HG03097 (cell line): ENCODE data around the gene LCN10.

Experiments used
- ATAC-seq: cut with Tn5 transposase; IDR thresholded peaks from one replicate; pipeline ENCODE4 v1.9.1; 2021; ENCODE audit not compliant: unreplicated experiment, low FRiP score

The LCN10 gene

DNA sequence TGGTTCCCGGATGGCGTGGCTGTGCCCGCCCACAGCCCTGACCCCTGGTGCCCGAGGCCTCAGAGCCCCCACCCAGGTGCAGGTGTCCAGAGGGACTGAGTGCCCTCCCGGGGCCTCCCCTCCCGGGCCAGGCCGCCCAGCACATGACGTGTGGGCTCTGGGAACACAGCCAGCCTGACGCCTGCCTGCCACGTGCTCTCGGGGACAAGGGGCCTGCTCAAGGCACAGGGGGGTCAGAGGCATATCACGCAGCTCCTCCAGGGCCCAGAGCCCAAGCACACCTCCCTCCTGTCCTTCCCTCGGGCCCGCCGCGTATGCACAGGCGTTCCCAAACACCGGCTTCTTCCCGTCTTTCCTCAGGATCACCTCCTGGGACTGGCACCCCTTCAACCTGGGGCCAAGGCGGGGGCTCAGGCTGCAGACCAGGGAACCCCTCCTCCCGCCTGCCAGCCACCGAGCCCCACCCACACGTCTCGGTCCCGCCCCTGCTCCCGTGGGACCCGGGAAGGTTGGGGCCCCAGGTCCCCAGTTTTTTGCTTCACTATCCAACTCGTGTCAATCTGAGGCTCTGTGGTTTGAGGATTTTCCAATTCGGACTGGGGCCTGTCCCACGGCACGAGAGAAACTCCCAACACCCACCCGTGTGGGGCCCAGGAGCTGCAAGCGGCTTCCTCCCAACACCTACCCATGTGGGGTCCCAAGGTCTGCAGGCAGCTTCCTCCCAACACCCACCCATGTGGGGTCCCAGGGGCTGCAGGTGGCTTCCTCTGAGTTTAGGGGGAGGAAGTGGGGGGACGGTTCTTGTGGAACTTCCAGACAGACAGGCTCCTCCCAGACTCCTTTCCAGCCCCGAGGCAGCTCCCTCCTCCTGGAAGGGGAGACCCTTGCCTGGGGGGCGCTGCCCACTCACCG, 1.5 kb downstream of the LCN10 start:
- no peak for ATAC-seq

DNA sequence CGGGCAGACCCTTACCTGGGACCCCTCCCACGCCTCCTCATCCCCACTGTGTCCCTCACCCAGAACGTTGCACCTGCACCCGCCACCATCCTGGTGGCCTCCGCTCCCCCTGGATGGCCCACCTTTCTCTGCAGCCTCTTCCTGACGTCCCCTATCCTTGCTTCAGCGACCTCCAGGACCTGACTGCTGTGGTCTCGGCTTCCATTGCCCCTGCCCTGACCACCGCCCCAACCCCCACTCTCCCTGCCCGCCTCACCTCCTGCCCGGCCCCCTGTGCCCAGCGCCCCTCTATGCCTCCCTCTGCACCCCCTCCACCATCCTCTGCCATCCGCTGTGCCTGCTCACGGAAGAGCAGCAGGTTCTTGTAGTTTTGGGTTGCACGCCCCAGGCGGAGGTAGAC, 2.2 kb downstream of the LCN10 start:
- no peak for ATAC-seq

DNA sequence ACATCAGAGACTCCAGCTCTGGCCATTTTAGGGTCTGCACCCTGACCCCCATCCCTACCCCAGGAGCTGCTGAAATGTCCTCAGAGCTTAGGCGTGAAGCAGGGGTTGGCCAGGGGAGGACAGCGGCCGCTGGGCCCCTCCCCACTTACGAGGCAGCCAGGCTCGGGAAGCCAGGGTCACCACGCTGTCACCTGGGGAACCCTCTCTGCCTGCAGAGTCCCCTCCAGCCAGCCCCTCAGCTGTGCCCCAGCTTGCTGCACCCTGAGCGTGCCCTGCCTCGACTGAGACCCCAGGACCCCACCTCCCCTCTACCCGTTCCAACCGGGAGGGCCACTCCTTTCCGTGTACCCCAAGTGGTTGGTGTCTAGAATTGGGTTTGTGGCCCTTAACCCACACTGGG, 2.7 kb downstream of the LCN10 start:
- no peak for ATAC-seq

DNA sequence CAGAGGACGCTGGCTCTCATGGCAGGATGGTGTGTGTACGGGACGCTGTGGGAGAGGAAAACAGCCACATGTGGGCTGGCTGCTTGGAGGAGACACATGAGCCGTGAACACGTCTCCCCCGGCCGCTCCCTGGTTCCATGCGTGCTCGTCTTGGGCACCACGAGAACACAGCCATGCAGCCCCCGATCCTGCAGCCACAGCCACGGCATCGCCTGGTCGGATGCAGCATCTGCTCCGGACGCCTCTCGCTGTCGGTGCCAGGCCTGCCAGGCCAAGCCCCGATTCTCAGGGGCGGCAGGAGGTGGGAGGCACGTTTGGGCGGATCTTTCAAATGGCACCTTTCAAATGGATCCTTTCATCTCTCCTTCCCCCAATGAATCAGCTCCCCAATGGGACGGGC, 3.2 kb downstream of the LCN10 start:
- ATAC-seq = no peak

DNA sequence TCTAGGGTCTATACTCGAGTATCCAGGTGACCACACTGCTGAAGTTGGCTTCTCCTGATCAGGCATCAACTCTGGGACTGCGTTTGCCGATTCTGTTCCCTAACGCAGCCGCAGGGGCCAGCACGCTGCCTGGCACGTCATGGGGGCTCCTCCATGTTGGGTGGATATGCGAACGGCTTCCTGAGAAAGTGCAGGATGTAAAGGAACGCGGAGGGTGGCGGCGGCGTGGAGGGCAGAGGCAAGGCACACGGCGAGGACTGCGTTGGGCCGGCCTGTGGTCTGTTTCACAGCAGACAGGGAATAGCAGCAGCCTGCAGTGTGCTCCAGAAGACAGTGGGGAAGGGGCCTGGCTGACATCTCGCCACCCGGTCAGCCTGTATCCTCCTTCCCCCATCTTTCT, 3.8 kb downstream of the LCN10 start:
- ATAC-seq = no peak

DNA sequence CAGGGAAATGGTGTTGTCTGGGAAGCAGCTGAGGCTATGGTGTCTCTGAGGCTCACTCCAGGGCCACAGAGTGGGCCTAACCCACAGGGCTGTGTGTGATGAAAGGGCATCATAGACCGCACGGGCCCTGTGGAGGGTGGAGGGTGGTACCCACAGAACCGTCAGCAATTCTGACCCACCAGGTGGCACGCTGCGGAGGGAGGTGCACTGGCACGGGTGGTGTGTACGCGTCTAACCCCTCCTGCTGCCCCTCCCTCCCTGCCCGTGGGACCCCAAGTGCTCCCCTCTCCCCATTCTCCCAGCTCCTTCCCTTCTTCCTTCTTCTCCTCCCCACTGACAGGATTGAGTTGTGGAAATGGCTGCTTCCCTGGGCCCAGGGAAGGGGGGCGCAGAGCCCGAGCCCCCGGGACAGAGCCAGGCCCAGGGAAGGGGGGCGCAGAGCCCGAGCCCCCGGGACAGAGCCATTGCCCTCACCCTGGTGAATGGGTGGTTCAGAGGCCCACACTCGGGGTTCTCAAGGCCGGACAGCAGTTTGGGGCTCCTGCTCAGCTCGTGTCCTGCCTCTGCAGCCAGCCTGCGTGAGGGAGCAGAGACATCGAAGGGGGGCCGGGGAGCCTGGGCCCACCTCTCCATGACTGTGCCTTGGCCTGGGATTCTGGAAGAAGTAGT, 6.8 kb downstream of the LCN10 start:
- no peak for ATAC-seq

DNA sequence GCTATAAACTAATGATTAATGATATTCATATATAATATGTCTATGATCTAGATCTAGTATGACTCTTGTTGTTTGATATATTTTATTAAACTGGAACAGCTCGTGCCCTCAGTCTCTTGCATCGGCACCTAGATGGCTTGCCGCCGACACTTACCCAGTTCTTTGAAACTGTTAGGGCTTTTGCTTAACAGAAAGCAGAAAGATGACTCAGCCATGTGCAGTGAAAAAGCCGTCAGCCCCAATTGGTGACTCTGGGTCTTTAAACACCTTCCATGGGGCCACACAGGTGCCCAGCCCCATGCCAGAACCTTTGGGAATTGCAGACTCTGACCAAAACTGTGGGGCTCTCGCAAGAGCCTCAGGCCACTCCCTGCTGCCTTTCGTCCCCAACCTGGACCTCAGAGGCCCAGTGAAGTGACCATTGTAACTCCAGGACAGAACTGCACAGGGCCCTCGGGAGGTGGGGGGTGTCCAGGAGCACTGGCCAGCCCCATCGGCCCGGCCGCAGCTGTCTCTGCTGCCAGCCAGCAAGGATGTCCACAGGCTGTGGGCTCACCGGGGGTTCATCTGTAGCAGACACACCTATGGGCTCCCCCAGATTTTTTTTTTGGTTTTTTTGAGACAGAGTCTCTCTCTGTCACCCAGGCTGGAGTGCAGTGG, 7.8 kb downstream of the LCN10 start:
- ATAC-seq = no peak

DNA sequence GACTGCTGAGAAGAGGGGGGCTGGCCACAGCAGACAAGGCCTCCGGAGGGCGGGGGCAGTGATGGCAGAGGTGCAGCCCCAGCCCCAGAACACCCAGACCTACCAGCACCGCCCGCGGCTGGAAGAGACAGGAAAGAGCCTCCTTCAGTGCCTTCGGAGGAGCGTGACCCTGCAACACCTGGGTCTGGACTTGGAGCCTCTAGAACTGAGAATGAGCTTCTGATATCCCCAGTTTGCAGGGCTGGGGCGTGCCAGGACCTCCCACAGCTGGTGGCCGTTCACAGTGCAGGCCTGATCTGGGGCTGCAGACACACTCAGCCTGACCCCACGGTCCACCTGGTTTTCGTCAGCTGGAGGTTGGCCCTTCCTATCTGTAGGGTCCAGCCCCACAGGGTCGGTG, 9.1 kb downstream of the LCN10 start:
- ATAC-seq = no peak

DNA sequence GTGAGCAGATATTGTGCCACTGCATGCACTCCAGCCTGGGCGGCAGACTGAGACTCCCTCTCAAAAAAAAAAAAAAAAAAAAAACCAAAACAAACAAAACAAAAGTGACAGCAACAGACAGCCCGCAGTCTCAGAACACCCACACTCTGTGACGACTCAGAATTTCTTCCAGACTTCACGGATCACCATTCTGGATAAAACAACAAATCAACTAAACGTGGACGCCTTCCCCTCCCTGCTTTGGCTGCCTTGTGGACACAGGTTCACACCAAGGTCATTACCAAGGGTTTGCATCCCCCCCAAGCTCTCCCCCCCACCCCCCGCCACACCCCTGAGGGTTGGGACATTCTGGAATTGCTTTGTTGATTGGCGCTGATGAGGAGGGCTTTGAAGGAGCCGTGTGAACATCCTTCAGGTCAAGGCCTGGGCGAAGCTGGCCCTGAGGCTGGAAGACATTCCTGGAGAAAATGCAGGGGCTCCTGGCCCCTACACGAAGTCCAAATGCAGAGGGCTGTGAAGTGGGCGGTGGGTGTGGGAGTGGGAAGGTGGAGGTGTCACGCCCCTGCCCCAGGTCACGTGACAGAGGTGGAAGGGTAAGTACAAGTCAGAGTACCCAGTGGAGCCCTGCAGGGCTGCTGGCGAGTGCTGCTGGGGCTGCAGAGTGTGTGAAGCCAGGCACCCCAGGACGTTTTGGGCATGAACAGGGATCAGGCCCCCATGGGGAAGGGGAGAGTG, 10.1 kb downstream of the LCN10 start:
- ATAC-seq = no peak

DNA sequence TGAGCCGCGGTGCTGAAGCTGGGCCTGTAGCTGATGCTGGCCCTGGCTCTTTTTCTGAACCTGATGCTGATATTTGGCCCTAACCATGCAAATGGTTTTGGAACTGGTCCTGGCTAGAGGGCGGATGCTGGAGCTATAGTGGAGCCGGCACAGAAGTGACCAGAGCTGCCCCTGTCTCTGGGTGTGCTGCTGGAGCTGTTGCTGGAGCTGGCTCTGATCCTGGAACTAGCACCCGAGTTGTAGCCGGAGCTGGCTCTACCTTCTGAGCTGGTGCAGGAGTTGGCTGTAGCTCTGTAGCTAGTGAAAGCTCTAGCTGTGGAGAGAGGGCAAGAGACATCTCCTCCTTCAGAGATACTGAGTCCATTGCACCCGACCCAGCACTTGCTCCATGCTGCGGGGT, 12.8 kb downstream of the LCN10 start:
- no peak for ATAC-seq

DNA sequence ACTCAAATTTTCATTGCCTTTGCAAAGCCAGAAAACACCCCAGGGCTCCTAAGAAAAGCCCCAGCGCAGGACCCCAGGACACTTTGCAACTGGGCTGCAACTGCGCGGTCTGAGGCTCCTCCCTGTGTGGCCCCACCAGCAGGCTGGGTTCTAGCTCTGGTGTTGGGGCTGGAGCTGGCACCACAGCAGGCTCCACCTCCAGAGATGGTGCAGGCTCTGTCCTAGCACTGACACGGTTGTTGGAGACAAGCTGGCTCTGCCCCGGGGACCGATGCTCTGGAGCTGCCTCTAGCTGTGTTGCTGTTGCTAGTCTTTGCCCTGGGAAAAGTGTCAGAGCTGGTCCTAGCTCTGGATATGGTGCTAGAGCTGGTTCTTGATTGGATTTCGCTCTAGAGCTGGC, 13.6 kb downstream of the LCN10 start:
- ATAC-seq = no peak

DNA sequence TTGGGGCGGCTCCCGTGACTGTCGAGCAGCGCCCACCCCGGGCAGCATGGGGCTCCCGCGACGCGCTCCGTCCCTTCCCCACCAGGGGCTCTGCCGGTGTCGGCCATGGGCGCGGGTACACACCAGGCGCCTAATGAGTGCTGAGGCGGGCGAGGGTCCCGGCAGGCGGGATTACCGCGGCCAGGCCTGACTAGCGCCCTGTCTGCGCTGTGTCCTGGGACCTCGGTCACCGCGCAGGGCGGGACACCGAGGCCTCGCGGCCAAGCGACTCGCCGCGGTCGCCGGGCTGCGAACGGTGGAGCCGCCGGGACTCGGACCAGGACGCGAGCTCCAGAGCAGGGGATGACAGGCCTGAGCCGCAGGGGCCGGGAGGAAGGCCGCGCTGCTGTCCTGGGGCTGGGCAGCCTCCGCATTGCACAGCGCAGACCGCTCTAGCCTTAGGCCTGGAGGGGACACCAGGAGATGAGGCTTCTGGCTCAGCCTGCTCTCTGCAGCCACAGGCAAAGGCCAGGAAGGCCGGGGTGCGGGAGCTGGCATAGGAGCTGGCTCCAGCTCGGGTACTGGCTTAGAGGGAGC, 14.1 kb downstream of the LCN10 start:
- ATAC-seq = peak; percentile 23

DNA sequence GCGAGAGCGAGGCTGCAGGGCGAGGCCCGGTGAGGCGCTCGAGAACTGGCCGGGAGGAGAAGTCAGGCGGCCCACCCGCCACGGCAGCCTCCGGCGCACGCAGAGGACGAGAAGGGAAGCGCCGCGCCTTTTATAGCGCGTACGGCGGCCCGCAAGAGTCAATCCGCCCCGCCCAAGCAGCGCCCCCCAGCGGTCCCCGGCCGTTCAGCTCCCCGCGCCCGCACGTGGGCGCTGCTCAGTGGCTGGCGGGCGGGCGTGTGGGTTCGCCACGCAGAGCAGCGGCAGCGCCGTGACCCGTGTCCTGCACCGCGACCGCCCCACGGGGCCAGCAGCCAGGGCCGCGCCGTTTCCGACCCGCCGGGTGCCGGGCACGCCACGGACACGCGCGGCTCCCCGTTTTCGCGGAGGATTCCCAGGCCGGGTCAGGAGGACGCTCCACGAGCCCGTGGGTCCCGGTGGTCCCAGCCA, 14.6 kb downstream of the LCN10 start:
- ATAC-seq = peak; percentile 69

DNA sequence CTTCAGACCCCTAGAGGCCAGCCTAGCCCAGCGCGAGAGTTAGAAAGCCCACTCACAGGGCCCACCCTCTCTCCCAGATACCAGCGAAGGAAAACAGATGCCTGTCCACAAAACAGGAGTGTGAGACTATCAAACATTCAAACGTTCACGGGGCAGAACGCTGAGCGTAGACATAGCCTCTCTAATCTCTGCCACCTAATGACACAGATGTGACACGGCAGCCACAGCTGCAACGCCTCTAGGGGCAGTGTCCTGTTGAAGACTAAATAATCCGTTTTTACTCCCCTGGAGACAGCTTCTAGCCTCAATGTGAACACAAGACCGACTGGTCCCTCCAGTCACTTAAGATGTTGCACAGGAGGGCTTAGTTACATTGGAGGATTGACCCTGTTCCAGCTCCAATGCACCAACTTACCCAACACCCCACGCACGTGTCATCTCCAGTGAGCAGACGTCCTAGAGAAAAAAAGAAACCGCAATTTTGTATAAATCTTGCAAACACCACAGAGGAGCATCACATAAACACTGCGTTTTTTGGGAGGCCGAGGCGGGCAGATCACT, 16.0 kb downstream of the LCN10 start:
- ATAC-seq = no peak

DNA sequence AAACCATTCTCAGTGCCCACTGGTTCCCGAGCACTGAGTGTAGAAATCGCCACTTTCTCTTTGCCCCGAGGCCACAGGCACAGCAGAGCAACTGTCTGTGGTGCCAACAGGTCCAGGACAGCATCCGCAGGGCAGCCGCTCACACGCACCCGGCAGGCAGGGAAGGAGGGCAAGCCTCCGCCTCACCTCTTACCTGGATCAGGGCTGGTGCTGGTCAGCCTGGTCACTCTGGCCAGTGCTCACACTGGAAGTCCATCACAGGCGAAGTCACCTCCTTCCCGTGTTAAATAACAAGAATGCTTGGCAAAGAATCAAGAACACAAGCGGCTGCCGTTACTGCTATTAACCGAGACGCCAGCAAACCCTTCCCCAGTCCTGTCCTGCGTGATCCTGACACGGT, 16.6 kb downstream of the LCN10 start:
- ATAC-seq = no peak

DNA sequence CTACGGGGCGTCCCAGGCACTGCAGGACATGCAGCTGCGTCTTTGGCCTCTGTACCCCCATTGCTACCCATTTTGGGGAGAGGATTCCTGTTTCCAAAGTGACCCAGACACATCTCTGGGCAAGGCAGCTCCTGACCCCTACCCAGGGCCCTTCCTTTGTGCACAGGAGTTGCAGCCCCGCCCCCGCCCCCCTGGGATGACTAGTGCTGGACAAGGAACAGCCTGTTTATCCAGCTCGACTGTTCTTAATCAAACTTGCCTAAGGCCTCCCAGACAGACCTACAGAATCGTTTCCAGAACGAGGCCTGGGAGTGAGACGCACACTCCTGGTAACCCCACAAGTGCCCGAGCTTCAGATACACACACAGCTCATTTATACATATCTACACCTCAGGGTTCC, 17.1 kb downstream of the LCN10 start:
- ATAC-seq = no peak

DNA sequence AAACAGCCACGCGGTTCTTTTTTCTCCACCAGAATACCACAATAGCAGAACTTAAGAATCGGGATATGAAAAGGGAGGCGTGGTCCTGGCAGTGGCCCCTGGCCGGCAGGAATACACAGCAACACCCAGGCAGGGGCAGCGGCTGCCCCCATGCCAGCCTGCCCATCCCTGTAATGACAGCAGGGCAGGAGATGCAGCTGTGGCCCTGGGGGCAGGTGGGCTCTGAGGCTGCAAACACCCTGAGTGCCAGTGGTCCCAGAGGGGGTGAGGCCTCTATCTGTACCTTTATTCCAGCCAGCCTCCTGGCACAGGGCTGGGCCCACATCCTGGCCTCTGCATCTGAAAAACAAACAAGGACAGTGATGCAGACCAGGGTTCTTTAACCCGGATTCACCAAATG, 18.0 kb downstream of the LCN10 start:
- ATAC-seq = no peak

DNA sequence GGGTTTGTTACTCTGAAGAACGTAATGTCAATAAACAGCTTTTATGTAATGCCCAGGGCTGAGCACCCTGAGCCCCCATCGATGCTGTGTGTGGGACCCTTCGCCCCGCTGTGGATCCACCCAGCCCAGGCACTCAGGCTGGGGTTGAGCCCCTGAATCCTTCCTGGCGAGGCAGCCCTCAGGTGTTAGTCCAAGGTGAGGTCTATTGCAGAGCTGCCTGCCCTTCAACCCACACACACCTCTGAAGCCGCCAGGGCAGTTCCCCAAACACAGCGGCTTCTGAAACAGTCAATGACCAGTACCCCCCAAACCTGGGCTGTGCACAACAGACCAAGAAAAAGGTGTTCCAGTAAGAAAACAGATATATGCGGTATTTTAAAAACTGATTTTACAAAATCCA, 18.8 kb downstream of the LCN10 start:
- ATAC-seq = no peak

DNA sequence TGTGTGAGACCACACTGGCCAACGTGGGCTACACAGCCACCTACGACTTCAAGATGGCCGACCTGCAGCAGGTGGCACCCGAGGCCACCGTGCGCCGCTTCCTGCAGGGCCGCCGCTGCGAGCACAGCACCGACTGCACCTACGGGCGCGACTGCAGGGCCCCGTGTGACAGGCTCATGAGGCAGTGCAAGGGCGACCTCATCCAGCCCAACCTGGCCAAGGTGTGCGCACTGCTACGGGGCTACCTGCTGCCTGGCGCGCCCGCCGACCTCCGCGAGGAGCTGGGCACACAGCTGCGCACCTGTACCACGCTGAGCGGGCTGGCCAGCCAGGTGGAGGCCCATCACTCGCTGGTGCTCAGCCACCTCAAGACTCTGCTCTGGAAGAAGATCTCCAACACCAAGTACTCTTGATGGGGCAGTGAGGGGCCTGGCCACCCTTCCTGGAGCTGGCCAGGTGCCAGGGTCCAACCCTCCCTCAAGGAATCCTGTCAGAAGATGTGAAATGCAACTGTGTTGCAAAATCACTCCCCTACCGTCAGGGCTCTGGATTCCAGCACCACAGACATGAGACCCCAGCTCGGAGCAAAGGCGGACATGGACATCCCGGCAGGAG, 19.3 kb downstream of the LCN10 start:
- ATAC-seq = no peak

DNA sequence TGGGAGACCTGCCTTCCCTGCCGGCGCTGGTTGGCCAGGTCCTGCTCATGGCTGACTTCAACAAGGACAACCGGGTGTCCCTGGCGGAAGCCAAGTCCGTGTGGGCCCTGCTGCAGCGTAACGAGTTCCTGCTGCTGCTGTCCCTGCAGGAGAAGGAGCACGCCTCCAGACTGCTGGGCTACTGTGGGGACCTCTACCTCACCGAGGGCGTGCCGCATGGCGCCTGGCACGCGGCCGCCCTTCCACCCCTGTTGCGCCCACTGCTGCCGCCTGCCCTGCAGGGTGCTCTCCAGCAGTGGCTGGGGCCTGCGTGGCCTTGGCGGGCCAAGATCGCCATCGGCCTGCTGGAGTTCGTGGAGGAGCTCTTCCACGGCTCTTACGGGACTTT, 19.8 kb downstream of the LCN10 start:
- ATAC-seq = no peak
